ENCODE data around the gene RABEP2. TPM values are rescaled to one million over a fixed set of nuclear protein-coding genes. Genes with fewer than 3 reads are reported as not detected.
"Not testable (repeated sequence)": the region's sequence is repeated elsewhere in the genome, so short reads cannot be mapped to it uniquely, and the experiment has no call there.

RABEP2 gene
- total RNA-seq, 1 experiment from 2014 or later, result 17.8 TPM

- Mint-ChIP-seq H3K27ac (ENCODE audit: low read depth, unreplicated experiment) (no peak overlapping the region), H3K4me1 (ENCODE audit: insufficient read depth, unreplicated experiment) (no peaks in the 10 kb centered on the region), H3K4me3 (ENCODE audit: unreplicated experiment) (no peak overlapping the region), H3K27me3 (ENCODE audit: insufficient read depth, unreplicated experiment) (no peaks in the 10 kb centered on the region), H3K36me3 (ENCODE audit: insufficient read depth, unreplicated experiment) (peaks cover 27% of the 10 kb centered on the region), H3K9me3 (ENCODE audit: unreplicated experiment) (no peaks in the 10 kb centered on the region)
- peak; percentile 30 for DNase-seq (ENCODE audit: unreplicated experiment)
- ChIA-PET CTCF (interaction anchor here (0.6 to 3.3 kb wide), 5 partner anchors 9 to 593 kb away, joined by 3 to 23 read pairs (median 5); no protein-coding TSS in a partner anchor), POLR2A (interaction anchor here (1.2 kb wide), 1 partner anchor 51 kb away, joined by 3 read pairs; no protein-coding TSS in a partner anchor)
- TF ChIP-seq, protein P1, sequence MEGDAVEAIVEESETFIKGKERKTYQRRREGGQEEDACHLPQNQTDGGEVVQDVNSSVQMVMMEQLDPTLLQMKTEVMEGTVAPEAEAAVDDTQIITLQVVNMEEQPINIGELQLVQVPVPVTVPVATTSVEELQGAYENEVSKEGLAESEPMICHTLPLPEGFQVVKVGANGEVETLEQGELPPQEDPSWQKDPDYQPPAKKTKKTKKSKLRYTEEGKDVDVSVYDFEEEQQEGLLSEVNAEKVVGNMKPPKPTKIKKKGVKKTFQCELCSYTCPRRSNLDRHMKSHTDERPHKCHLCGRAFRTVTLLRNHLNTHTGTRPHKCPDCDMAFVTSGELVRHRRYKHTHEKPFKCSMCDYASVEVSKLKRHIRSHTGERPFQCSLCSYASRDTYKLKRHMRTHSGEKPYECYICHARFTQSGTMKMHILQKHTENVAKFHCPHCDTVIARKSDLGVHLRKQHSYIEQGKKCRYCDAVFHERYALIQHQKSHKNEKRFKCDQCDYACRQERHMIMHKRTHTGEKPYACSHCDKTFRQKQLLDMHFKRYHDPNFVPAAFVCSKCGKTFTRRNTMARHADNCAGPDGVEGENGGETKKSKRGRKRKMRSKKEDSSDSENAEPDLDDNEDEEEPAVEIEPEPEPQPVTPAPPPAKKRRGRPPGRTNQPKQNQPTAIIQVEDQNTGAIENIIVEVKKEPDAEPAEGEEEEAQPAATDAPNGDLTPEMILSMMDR (IDR thresholded peaks at IDR 0.05; ENCODE audit: unreplicated experiment), result peak; percentile 77
- intact Hi-C loops (cut with micrococcal nuclease), result no loop called here
- no TSS peak for BruUV-seq (replicated peaks)
Measured at GRCh38 chr16:28873543-28874201, 51.4 kb downstream of the RABEP2 start.

GRCh38 chr16:28872952-28873351 is 52.1 kb downstream of the RABEP2 start:
- H3K36me3 Mint-ChIP-seq (ENCODE audit: insufficient read depth, unreplicated experiment), result peaks cover 31% of the 10 kb centered on the region
- H3K27ac Mint-ChIP-seq (ENCODE audit: low read depth, unreplicated experiment), result no peak overlapping the region
- BruUV-seq (replicated peaks), result no TSS peak
- H3K9me3 Mint-ChIP-seq (ENCODE audit: unreplicated experiment), result no peaks in the 10 kb centered on the region
- no peak for DNase-seq (ENCODE audit: unreplicated experiment)
- intact Hi-C loops (cut with micrococcal nuclease), result no loop called here
- no peaks in the 10 kb centered on the region for H3K4me1 Mint-ChIP-seq (ENCODE audit: insufficient read depth, unreplicated experiment)
- H3K27me3 Mint-ChIP-seq (ENCODE audit: insufficient read depth, unreplicated experiment), result no peaks in the 10 kb centered on the region
- ChIA-PET POLR2A (interaction anchor here (0.9 kb wide), 1 partner anchor 9 kb away, joined by 4 read pairs; the partner anchor contains the start of gene SH2B1), CTCF (interaction anchor here (0.6 to 3.3 kb wide), 4 partner anchors 8 to 73 kb away, joined by 3 to 23 read pairs (median 4); no protein-coding TSS in a partner anchor)
- H3K4me3 Mint-ChIP-seq (ENCODE audit: unreplicated experiment), result no peak overlapping the region
- TF ChIP-seq, protein P1 (IDR thresholded peaks at IDR 0.05; ENCODE audit: unreplicated experiment), result no peak

- Mint-ChIP-seq H3K4me3 (ENCODE audit: unreplicated experiment) (no peak overlapping the region), H3K9me3 (ENCODE audit: unreplicated experiment) (no peaks in the 10 kb centered on the region), H3K27me3 (ENCODE audit: insufficient read depth, unreplicated experiment) (no peaks in the 10 kb centered on the region), H3K36me3 (ENCODE audit: insufficient read depth, unreplicated experiment) (peaks cover 48% of the 10 kb centered on the region), H3K27ac (ENCODE audit: low read depth, unreplicated experiment) (no peak overlapping the region), H3K4me1 (ENCODE audit: insufficient read depth, unreplicated experiment) (peaks cover 13% of the 10 kb centered on the region)
- POLR2A ChIA-PET, result no interaction called here
- intact Hi-C loops (cut with micrococcal nuclease), result no loop called here
- no TSS peak for BruUV-seq (replicated peaks)
- CTCF ChIA-PET, result no interaction called here
- TF ChIP-seq, protein P1 (IDR thresholded peaks at IDR 0.05; ENCODE audit: unreplicated experiment), result no peak
- no peak for DNase-seq (ENCODE audit: unreplicated experiment)
Measured at GRCh38 chr16:28869201-28869600, 55.8 kb downstream of the RABEP2 start.

DNA sequence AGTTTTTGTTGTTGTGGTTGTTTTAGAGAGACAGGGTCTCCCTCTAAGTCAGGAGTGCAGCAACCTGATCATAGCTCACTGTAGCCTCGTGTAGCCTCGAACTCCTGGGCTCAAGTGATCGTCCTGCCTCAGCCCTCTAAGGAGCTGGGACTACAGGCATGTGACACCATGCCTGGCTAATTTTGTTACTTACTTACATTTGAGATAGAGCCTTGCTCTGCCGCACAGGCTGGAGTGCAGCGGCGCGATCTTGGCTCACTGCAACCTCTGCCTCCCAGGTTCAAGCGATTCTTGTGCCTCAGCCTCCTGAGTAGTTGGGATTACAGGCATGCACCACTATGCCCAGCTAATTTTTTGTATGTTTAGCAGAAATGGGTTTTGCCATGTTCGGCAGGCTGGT is 57.4 kb downstream of the RABEP2 start:
- CTCF ChIA-PET, result interaction anchor here (0.8 kb wide), 1 partner anchor 77 kb away, joined by 4 read pairs; no protein-coding TSS in a partner anchor
- intact Hi-C loops (cut with micrococcal nuclease); H3K4me3 Mint-ChIP-seq (ENCODE audit: unreplicated experiment); BruUV-seq (replicated peaks); H3K27ac Mint-ChIP-seq (ENCODE audit: low read depth, unreplicated experiment); DNase-seq (ENCODE audit: unreplicated experiment); H3K9me3 Mint-ChIP-seq (ENCODE audit: unreplicated experiment); H3K27me3 Mint-ChIP-seq (ENCODE audit: insufficient read depth, unreplicated experiment): not testable (repeated sequence)
- POLR2A ChIA-PET, result interaction anchor here (1.1 kb wide), 1 partner anchor 21 kb away, joined by 3 read pairs; the partner anchor contains the start of gene TUFM
- peaks cover 48% of the 10 kb centered on the region for H3K36me3 Mint-ChIP-seq (ENCODE audit: insufficient read depth, unreplicated experiment)
- H3K4me1 Mint-ChIP-seq (ENCODE audit: insufficient read depth, unreplicated experiment), result peaks cover 14% of the 10 kb centered on the region
